ENCODE results near the gene SLC13A5. TPM values are rescaled to one million over a fixed set of nuclear protein-coding genes. Genes with fewer than 3 reads are reported as not detected.
A peak's percentile ranks its signal among the peaks of the same experiment; 100 is the strongest.

SLC13A5 gene
- total and polyA plus RNA-seq, 9 of the 15 experiments (the other 6 are each of a cell fraction or from before 2014, with no cell fraction given), result 0.04 TPM; not detected in 8

- Histone ChIP-seq H3K9me1 (ENCODE audit: control insufficient read depth, insufficient read depth, low read length) (no peaks in the 10 kb centered on the region), H3K27ac (ENCODE audit: extremely low read depth, low read depth, low read length) (no peak overlapping the region; the same call in 2 of the 3 replicates), H3K4me3 (no peak overlapping the region; the same call in 1 of the 2 replicates), H4K20me1 (replicated peaks; ENCODE audit: control insufficient read depth, insufficient read depth, low read length) (no peaks in the 10 kb centered on the region), H3K4me2 (ENCODE audit: insufficient read depth, low read length) (0 out of 2 replicates have a peak overlapping the region, but pooled peaks have one; percentile 86), H3K9ac (ENCODE audit: insufficient read depth in 1 of 2, low read depth in 2 of 2, low read length in 2 of 2) (peak overlapping the region in 1 of 2 experiments; percentile 97; a peak in 2 of 4 replicates), H2AFZ (ENCODE audit: low read depth, low read length) (no peak overlapping the region), H3K4me1 (replicated peaks in 1 of 2; ENCODE audit: control insufficient read depth in 2 of 2, insufficient read depth in 2 of 2, low read length in 2 of 2) (peaks cover 8 to 43% of the 10 kb centered on the region in 2 experiments; a peak in 4 of 5 replicates), H3K9me3 (replicated peaks; ENCODE audit: control insufficient read depth, insufficient read depth, low read depth, low read length) (no peaks in the 10 kb centered on the region), H3K27me3 (ENCODE audit: control insufficient read depth in 2 of 2, insufficient read depth in 2 of 2, low read length in 2 of 2) (no peaks in the 10 kb centered on the region), H3K79me2 (ENCODE audit: control insufficient read depth, insufficient read depth, low read length) (peaks cover 42% of the 10 kb centered on the region), H3K36me3 (ENCODE audit: control insufficient read depth, insufficient read depth, low read length) (peaks cover 27% of the 10 kb centered on the region)
- BruUV-seq (replicated peaks), result no TSS peak
- no peak for ATAC-seq
- POLR2A ChIA-PET, result interaction anchor here (0.6 to 2.3 kb wide), 4 partner anchors 14 to 379 kb away, joined by 3 to 7 read pairs (median 3); no protein-coding TSS in a partner anchor
- FAIRE-seq, result no peak
- intact Hi-C loops (cut with micrococcal nuclease), result no loop called here
- 83% methylated on average over 16 of the region's 24 CpGs for WGBS (ENCODE audit: insufficient coverage, low coverage, missing lambda C conversion rate)
- in situ Hi-C loops (cut with MboI), result no loop called here
- no peak for DNase-seq (ENCODE audit: extremely low read depth in 1 of 4, low spot score in 3 of 4)
- CTCF ChIA-PET (ENCODE audit: low intra/inter-chr PET ratio), result no interaction called here
- TF ChIP-seq ZNF740 (CRISPR knock-in tag; IDR thresholded peaks at IDR 0.05) (no peak), ZNF740 (tag; IDR thresholded peaks at IDR 0.05) (no peak), ZNF24 (IDR thresholded peaks at IDR 0.05) (no peak), SOX6 (IDR thresholded peaks at IDR 0.05) (no peak), ZNF583 (CRISPR knock-in tag; IDR thresholded peaks at IDR 0.05) (no peak), POLR2G (IDR thresholded peaks at IDR 0.05; ENCODE audit: low read depth, low read length) (no peak), HDGF (IDR thresholded peaks at IDR 0.05) (no peak), ZFP30 (CRISPR knock-in tag; IDR thresholded peaks at IDR 0.05; ENCODE audit: borderline replicate concordance) (no peak), BCOR (IDR thresholded peaks at IDR 0.05) (no peak), ZC3H8 (IDR thresholded peaks at IDR 0.05) (no peak), ID3 (CRISPR knock-in tag; IDR thresholded peaks at IDR 0.05) (no peak), ID3 (tag; IDR thresholded peaks at IDR 0.05) (no peak), PKNOX1 (IDR thresholded peaks at IDR 0.05) (no peak)
- TF ChIP-seq, protein P1, sequence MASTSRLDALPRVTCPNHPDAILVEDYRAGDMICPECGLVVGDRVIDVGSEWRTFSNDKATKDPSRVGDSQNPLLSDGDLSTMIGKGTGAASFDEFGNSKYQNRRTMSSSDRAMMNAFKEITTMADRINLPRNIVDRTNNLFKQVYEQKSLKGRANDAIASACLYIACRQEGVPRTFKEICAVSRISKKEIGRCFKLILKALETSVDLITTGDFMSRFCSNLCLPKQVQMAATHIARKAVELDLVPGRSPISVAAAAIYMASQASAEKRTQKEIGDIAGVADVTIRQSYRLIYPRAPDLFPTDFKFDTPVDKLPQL (IDR thresholded peaks at IDR 0.05; ENCODE audit: extremely low read depth, insufficient read length), result no peak
- TF ChIP-seq, protein P2, sequence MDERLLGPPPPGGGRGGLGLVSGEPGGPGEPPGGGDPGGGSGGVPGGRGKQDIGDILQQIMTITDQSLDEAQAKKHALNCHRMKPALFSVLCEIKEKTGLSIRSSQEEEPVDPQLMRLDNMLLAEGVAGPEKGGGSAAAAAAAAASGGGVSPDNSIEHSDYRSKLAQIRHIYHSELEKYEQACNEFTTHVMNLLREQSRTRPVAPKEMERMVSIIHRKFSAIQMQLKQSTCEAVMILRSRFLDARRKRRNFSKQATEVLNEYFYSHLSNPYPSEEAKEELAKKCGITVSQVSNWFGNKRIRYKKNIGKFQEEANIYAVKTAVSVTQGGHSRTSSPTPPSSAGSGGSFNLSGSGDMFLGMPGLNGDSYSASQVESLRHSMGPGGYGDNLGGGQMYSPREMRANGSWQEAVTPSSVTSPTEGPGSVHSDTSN (CRISPR knock-in tag; IDR thresholded peaks at IDR 0.05; ENCODE audit: low read depth), result no peak
- TF ChIP-seq, protein P2 (tag; conservative IDR thresholded peaks at IDR 0.05; ENCODE audit: low read depth), result no peak
These were observed 74.9 kb downstream of the SLC13A5 start for GRCh38 chr17:6638046-6638908.
